Measurements from ENCODE around the gene SURF4. TPM values are rescaled to one million over a fixed set of nuclear protein-coding genes. Genes with fewer than 3 reads are reported as not detected.

Gene SURF4
- total and polyA plus RNA-seq, 3 donors from 2014 or later: 150 to 163 (median 151) TPM

DNA sequence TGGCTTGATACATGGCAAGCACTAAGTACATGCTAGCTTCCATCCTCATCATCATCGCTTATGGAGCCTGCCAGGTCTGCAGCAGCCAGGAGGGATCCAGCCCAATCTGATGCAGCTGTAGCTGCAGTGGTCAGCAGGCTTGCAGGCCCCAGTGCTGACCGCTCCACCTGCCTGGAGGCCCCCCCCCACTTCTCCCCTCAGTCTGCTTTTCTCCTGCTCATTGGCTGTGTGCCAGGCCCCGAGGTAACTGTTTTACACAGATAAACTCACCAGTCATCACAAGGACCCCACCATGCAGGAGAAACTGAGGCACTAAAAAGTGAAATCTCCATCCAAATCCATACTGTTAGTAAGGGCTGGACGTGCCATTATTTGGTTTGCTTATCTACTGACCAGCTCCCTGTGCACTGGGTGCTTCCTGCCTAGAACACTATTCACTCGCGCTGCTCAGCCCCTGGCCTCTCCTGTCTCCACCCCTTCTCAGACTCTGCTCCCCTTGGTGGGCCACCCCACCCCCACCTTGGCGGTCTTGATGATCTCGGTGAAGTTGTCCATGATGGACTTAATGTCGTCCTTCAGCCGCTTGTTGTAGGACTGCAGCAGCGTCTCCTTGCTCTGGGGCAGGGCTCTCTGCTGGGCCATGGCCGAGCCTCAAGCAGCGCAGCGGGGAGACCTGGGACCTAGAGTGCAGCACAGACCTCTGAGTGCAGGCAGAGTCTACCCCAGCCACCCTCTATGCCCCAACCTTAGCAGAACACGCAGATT lies 29.7 kb downstream of the SURF4 start:
- H3K27me3 ChIP-seq: no peaks in the 10 kb centered on the region
- no peaks in the 10 kb centered on the region for H3K36me3 ChIP-seq (ENCODE audit: low read depth, missing control alignments)
- H3K9me3 ChIP-seq: no peaks in the 10 kb centered on the region
- peak overlapping the region; percentile 89 to 90 for H3K27ac ChIP-seq
- no peak for DNase-seq
- H3K4me3 ChIP-seq: no peak overlapping the region
- 38 to 48% methylated on average over 15 of the region's 15 CpGs for WGBS, 2 donors
- intact Hi-C loops (cut with DNase I; ENCODE audit: low total_unique reads): no loop called here
- TF ChIP-seq, protein P1, sequence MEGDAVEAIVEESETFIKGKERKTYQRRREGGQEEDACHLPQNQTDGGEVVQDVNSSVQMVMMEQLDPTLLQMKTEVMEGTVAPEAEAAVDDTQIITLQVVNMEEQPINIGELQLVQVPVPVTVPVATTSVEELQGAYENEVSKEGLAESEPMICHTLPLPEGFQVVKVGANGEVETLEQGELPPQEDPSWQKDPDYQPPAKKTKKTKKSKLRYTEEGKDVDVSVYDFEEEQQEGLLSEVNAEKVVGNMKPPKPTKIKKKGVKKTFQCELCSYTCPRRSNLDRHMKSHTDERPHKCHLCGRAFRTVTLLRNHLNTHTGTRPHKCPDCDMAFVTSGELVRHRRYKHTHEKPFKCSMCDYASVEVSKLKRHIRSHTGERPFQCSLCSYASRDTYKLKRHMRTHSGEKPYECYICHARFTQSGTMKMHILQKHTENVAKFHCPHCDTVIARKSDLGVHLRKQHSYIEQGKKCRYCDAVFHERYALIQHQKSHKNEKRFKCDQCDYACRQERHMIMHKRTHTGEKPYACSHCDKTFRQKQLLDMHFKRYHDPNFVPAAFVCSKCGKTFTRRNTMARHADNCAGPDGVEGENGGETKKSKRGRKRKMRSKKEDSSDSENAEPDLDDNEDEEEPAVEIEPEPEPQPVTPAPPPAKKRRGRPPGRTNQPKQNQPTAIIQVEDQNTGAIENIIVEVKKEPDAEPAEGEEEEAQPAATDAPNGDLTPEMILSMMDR (IDR thresholded peaks at IDR 0.05): no peak
- peaks cover 24% of the 10 kb centered on the region for H3K4me1 ChIP-seq

DNA sequence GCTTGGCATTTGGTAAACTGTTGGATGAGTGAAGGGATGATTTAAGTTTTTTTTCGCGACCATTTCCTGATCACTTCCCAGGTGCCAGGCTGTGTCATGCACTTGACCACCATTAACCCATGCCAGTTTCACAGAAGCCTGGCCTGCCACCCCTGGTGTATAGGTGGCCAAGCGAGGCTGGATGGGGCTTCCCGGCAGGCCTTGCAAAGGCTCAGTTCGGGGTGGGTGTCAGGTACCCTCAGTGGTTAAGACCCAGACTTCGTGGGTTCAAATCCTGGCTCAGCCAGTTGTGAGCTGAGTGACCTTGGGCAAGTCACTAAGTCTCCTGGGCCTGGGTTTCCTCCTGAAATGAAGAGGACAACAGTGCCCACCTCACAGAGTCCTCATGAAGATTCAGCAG lies 30.3 kb downstream of the SURF4 start:
- WGBS, 2 donors: 93 to 96% methylated on average over 3 to 6 of the region's 6 CpGs
- Histone ChIP-seq H3K4me3 (no peak overlapping the region), H3K36me3 (ENCODE audit: low read depth, missing control alignments) (no peaks in the 10 kb centered on the region), H3K4me1 (peaks cover 24% of the 10 kb centered on the region), H3K9me3 (no peaks in the 10 kb centered on the region), H3K27ac (no peak overlapping the region), H3K27me3 (no peaks in the 10 kb centered on the region)
- no peak for TF ChIP-seq POLR2A (IDR thresholded peaks at IDR 0.05)
- TF ChIP-seq, protein P1 (IDR thresholded peaks at IDR 0.05): no peak
- DNase-seq: no peak
- intact Hi-C loops (cut with DNase I; ENCODE audit: low total_unique reads): no loop called here

DNA sequence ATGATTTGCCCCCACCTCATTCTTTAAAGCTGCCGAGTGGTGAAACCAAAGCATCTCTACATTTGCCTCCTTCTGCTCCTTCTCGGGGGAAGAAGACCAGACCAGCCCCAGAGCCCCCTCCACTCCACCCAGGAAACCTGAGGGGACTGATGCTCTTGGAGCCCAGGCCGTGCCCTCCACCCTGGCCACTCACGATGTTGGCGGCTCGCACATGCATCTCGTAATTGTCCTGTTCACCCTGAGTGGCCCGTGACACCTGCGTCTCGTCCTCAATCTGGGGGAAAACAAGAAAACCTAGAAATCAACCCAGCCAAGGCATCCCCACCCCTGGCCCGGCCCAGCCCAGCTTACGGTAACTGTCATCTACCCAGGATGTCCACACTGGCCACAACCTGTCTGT lies 30.9 kb downstream of the SURF4 start:
- H3K4me3 ChIP-seq: no peak overlapping the region
- H3K27me3 ChIP-seq: no peaks in the 10 kb centered on the region
- WGBS, 2 donors: 95 to 97% methylated on average over 12 of the region's 12 CpGs
- intact Hi-C loops (cut with DNase I; ENCODE audit: low total_unique reads): no loop called here
- peaks cover 24% of the 10 kb centered on the region for H3K4me1 ChIP-seq
- no peak overlapping the region for H3K27ac ChIP-seq
- H3K9me3 ChIP-seq: no peaks in the 10 kb centered on the region
- H3K36me3 ChIP-seq (ENCODE audit: low read depth, missing control alignments): no peaks in the 10 kb centered on the region
- no peak for TF ChIP-seq POLR2A (IDR thresholded peaks at IDR 0.05)
- TF ChIP-seq, protein P1 (IDR thresholded peaks at IDR 0.05): no peak
- no peak for DNase-seq

DNA sequence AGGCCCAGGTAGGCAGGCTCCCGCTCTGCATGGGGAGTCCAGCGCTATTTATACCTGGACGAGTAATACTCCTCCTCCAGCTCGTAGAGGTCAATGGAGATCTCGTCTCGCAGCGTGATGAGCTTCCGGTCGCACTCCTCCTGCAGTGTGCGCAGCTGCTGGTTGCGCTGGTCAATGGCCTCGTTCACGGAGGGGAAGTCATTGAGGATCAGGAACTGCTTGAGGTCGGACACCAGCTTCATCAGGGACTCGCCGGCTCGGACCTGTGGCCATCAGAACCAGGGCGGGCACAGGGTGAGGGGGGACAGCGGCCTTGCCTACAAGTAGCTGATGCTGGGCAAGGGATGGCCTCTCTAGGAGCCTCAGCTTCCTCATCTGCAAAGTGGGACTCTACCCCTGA lies 31.8 kb downstream of the SURF4 start:
- Histone ChIP-seq H3K4me1 (peaks cover 18% of the 10 kb centered on the region), H3K27me3 (no peaks in the 10 kb centered on the region), H3K36me3 (ENCODE audit: low read depth, missing control alignments) (no peaks in the 10 kb centered on the region), H3K27ac (no peak overlapping the region), H3K9me3 (no peaks in the 10 kb centered on the region), H3K4me3 (no peak overlapping the region)
- no peak for DNase-seq
- 93% methylated on average over 19 of the region's 19 CpGs; no CpG with 5 or more reads in 1 of the 2 donors for WGBS, 2 donors
- intact Hi-C loops (cut with DNase I; ENCODE audit: low total_unique reads): no loop called here
- TF ChIP-seq POLR2A (IDR thresholded peaks at IDR 0.05): no peak
- TF ChIP-seq, protein P1 (IDR thresholded peaks at IDR 0.05): no peak

DNA sequence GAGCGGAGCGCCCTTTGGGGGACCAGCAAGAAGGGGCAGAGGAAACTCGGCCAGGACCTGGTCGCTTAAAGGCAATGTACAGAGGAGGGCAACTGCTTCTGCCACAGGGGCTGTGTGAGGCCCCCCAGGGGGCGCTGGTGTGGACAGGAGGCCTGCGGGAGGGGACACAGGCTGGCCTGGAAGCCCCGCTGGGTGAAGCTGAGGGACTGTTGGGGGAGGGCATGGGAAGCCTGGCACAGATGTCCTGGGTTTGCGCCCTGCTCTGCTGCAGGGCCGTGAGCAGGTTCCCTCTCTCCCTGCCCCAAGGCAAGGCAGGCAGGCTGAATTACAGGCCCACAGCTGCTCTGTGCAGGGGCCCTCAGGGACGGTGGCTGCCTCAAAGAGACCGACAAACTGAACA lies 33.3 kb downstream of the SURF4 start:
- no peak for DNase-seq
- H3K4me3 ChIP-seq: no peak overlapping the region
- intact Hi-C loops (cut with DNase I; ENCODE audit: low total_unique reads): no loop called here

More for the DNA sequence above, 33.3 kb downstream of the SURF4 start:
- H3K27me3 ChIP-seq: no peaks in the 10 kb centered on the region
- TF ChIP-seq, protein P1 (IDR thresholded peaks at IDR 0.05): no peak
- no peak for TF ChIP-seq POLR2A (IDR thresholded peaks at IDR 0.05)
- H3K36me3 ChIP-seq (ENCODE audit: low read depth, missing control alignments): no peaks in the 10 kb centered on the region
- WGBS, 2 donors: 76 to 93% methylated on average over 11 of the region's 11 CpGs
- H3K4me1 ChIP-seq: peaks cover 14% of the 10 kb centered on the region
- H3K27ac ChIP-seq: no peak overlapping the region
- H3K9me3 ChIP-seq: no peaks in the 10 kb centered on the region
